Stimulated activated CD8-positive, alpha-beta memory T cell treated with anti-CD3 and anti-CD28 coated beads, Interleukin-2, amount 100 ng/mL, for 48 hours (primary cell): ENCODE data around the gene CCDC33.

ENCODE experiments used
- DNase-seq, 2 donors: peaks; one replicate each; pipeline ENCODE4 v3.0.0-alpha.2; 2020; ENCODE audit warnings: low read depth in 2 of 2

Gene CCDC33

GRCh38 chr15:74229686-74230085 is 6.4 kb upstream of the CCDC33 start:
- DNase-seq, result no peak

GRCh38 chr15:74231475-74231874 is 4.7 kb upstream of the CCDC33 start:
- DNase-seq, result no peak

- no peak for DNase-seq
Measured at GRCh38 chr15:74233373-74233772, 2.8 kb upstream of the CCDC33 start.

- DNase-seq, result no peak
Measured at GRCh38 chr15:74233851-74234597, 2.1 kb upstream of the CCDC33 start.

GRCh38 chr15:74234598-74234875 is 1.6 kb upstream of the CCDC33 start:
- DNase-seq, result no peak

- DNase-seq, result no peak
Measured at GRCh38 chr15:74239051-74239705, 3.1 kb downstream of the CCDC33 start.

GRCh38 chr15:74240002-74240568 is 4.0 kb downstream of the CCDC33 start:
- DNase-seq, result no peak

- DNase-seq, result no peak
Measured at GRCh38 chr15:74240897-74241614, 4.9 kb downstream of the CCDC33 start.

GRCh38 chr15:74242441-74243185 is 6.5 kb downstream of the CCDC33 start:
- no peak for DNase-seq

- no peak for DNase-seq
Measured at GRCh38 chr15:74243431-74243830, 7.3 kb downstream of the CCDC33 start.

- no peak for DNase-seq
Measured at GRCh38 chr15:74244822-74245341, 8.8 kb downstream of the CCDC33 start.

GRCh38 chr15:74245342-74245931 is 9.3 kb downstream of the CCDC33 start:
- DNase-seq, result peak in 1 of 2 donors; percentile 9

- no peak for DNase-seq
Measured at GRCh38 chr15:74250266-74250665, 14.1 kb downstream of the CCDC33 start.

GRCh38 chr15:74251131-74251811 is 15.1 kb downstream of the CCDC33 start:
- no peak for DNase-seq

GRCh38 chr15:74252291-74252690 is 16.2 kb downstream of the CCDC33 start:
- DNase-seq, result no peak

- DNase-seq, result no peak
Measured at GRCh38 chr15:74252721-74253120, 16.6 kb downstream of the CCDC33 start.

- no peak for DNase-seq
Measured at GRCh38 chr15:74253211-74253921, 17.2 kb downstream of the CCDC33 start.

- no peak for DNase-seq
Measured at GRCh38 chr15:74257105-74257504, 21.0 kb downstream of the CCDC33 start.

GRCh38 chr15:74257623-74258022 is 21.5 kb downstream of the CCDC33 start:
- DNase-seq, result no peak
